Left ventricle myocardium inferior (tissue), 1 donor: ENCODE measurements around the gene RPSA. TPM values are rescaled to one million over a fixed set of nuclear protein-coding genes. Genes with fewer than 3 reads are reported as not detected.
"Not testable (repeated sequence)": the region's sequence is repeated elsewhere in the genome, so short reads cannot be mapped to it uniquely, and the experiment has no call there.

Experiments used
- DNase-seq: peaks from one replicate; pipeline ENCODE4 v3.0.0-alpha.2; 2020
- H3K27ac ChIP-seq: fragments of 200-600 bp; replicated peaks from 2 replicates; pipeline ENCODE4 v1.8.0; 2021
- H3K27me3 ChIP-seq: fragments of 200-600 bp; 2 replicates; pipeline ENCODE4 v1.8.0; 2021; ENCODE audit warnings: low read depth
- H3K36me3 ChIP-seq: fragments of 200-600 bp; 2 replicates; pipeline ENCODE4 v1.8.0; 2021
- H3K4me1 ChIP-seq: fragments of 200-600 bp; 2 replicates; pipeline ENCODE4 v1.8.0; 2021
- H3K4me3 ChIP-seq: fragments of 200-600 bp; 2 replicates; pipeline ENCODE4 v1.8.0; 2021; ENCODE audit warnings: mild to moderate bottlenecking, moderate library complexity
- H3K9me3 ChIP-seq: fragments of 200-600 bp; replicated peaks from 2 replicates; pipeline ENCODE4 v1.8.0; 2021
- intact Hi-C: fragments of 100-400 bp; cut with micrococcal nuclease; formaldehyde crosslinking; loops from one replicate; pipeline ENCODE4 v1.11.0; 2022
- long read RNA-seq: library from polyadenylated mRNA; unstranded; transcript quantifications from one replicate; pipeline ENCODE4 v2.0.0, GENCODE V29; 2021
- total RNA-seq: library from RNA; stranded (reverse); fragmentation: NEBNext Ultra II Directional; extraction: Animal tissue kit (Norgen Biotek cat#: 25700); gene quantifications from one replicate; pipeline ENCODE4 v1.2.1, GENCODE V29; 2021
- TF ChIP-seq, protein P1 (sequence below): fragments of 200-600 bp; IDR thresholded peaks from 2 replicates; pipeline ENCODE4 v1.8.0; 2021; ENCODE audit warnings: antibody characterized with exemption, mild to moderate bottlenecking, borderline replicate concordance
- donor health status: DM: no; HTN: yes; CAD: no; lungs with severe emphysema.

RPSA gene
- total RNA-seq: 404 TPM
- long read RNA-seq, transcript RPSA-201 (7 exons, 1,171 nt): major isoform, 210 of 227 reads
- long read RNA-seq, partial matches to known transcripts: 9 of 227 reads
- long read RNA-seq, other reads (novel, unspliced or antisense): 6 of 227 reads

DNA sequence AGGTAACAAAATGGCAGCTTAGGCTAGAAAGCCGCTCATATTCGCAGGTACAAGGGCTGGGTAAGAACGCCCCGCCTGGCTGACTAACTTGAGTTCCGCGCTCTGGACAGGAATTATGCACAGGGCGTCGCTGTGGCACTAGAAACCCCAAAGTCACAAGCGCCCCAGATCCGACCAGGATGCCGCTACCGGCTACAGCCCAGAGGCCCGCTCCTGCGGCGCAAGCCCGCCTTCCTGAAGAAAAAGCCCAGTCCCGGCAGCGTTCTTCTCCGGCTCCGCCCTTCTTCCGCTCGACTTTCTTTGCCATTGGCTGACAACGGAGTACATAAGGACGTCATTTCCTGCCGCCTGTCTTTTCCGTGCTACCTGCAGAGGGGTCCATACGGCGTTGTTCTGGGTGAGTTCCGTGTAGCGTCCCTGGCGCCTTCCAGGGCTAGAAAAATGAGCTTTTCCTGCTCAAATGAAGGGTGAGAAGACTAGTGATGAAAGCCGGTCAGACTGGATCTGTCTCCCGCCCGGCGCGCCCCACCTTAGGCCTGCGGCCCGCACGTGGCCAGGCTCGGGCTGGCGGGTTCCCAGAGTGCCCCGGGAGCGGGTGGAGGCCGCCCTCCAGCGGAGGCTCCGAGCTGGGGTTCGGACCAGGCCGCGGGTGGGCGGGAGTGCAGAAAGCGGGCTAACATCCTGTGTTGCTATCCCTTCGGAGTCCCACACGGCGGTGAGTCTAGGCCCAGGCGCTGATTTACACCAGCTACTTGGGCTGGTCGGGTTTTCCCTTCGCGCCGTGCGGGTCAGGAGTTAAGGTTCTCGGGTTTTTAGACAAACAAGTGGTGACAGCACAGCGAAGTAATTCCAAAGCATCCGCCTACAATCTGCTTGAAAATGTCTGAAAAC is at the start of gene RPSA:
RPSA (plus strand) TSS at position 353 of the 891 bp plus-strand sequence. CDS start 934 bp downstream, outside the sequence.
- H3K9me3 ChIP-seq: no peaks in the 10 kb centered on the region
- H3K4me1 ChIP-seq: peaks cover 46% of the 10 kb centered on the region
- peak; percentile 93 for DNase-seq
- TF ChIP-seq, protein P1, sequence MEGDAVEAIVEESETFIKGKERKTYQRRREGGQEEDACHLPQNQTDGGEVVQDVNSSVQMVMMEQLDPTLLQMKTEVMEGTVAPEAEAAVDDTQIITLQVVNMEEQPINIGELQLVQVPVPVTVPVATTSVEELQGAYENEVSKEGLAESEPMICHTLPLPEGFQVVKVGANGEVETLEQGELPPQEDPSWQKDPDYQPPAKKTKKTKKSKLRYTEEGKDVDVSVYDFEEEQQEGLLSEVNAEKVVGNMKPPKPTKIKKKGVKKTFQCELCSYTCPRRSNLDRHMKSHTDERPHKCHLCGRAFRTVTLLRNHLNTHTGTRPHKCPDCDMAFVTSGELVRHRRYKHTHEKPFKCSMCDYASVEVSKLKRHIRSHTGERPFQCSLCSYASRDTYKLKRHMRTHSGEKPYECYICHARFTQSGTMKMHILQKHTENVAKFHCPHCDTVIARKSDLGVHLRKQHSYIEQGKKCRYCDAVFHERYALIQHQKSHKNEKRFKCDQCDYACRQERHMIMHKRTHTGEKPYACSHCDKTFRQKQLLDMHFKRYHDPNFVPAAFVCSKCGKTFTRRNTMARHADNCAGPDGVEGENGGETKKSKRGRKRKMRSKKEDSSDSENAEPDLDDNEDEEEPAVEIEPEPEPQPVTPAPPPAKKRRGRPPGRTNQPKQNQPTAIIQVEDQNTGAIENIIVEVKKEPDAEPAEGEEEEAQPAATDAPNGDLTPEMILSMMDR: peak; percentile 41
- peaks cover 38% of the 10 kb centered on the region for H3K36me3 ChIP-seq
- peak within 1 kb of the TSS; percentile 87 for H3K4me3 ChIP-seq
- H3K27ac ChIP-seq: peak within 1 kb of the TSS; percentile 90
- no peaks in the 10 kb centered on the region for H3K27me3 ChIP-seq
- intact Hi-C loops: no loop called here

DNA sequence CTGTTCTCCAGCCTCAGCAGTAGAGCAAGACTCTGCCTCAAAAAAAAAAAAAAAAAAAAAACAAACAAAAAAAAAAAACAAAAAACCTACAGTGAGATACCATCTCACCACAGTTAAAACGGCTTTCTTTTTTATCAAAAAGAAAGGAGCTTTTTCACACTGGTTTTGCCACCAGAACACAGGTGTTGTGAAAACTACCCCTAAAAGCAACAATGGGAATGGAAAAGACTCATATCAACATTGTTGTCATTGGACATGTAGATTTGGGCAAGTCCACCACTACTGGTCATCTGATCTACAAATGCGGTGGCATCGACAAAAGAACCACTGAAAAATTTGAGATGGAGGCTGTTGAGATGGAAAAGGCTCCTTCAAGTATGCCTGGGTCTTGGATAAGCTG is 48.2 kb upstream of the RPSA start:
- TF ChIP-seq, protein P1: no peak
- Histone ChIP-seq H3K36me3 (no peaks in the 10 kb centered on the region), H3K4me3 (no peak overlapping the region), H3K27me3 (peaks cover 38% of the 10 kb centered on the region), H3K27ac (no peak overlapping the region), H3K9me3 (peaks cover 2% of the 10 kb centered on the region), H3K4me1 (peaks cover 11% of the 10 kb centered on the region)
- DNase-seq: no peak
- intact Hi-C loops: no loop called here

- no peak for DNase-seq
- intact Hi-C loops: no loop called here
- no peak overlapping the region for H3K4me3 ChIP-seq
- no peaks in the 10 kb centered on the region for H3K36me3 ChIP-seq
- no peak overlapping the region for H3K27ac ChIP-seq
- peaks cover 14% of the 10 kb centered on the region for H3K27me3 ChIP-seq
- peaks cover 11% of the 10 kb centered on the region for H3K4me1 ChIP-seq
- TF ChIP-seq, protein P1: no peak
- H3K9me3 ChIP-seq: peaks cover 8% of the 10 kb centered on the region
Measured at GRCh38 chr3:39361252-39361927, 45.1 kb upstream of the RPSA start.

DNA sequence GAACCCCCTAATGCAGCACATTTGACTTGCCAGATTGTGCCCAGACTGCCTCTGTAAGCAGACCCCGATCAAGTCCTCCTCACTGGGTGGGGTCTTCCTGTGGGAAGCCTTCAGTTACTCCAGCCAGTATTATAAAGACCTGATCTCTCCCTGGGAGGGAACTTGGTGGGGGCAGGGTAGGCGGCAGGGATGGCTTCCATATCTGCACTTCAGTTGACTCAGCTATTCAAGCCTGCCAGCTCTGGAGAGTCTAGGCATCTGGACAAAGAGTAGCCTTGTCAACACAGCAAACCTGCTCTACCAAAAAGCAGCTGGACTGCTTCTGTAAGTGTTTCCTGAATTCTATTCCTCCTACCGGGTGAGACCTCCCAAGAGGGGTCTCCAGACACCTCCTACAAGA is 44.3 kb upstream of the RPSA start:
- DNase-seq: peak; percentile 23
- Histone ChIP-seq H3K36me3 (no peaks in the 10 kb centered on the region), H3K4me3 (no peak overlapping the region), H3K9me3 (peaks cover 8% of the 10 kb centered on the region), H3K27ac (no peak overlapping the region), H3K4me1 (peaks cover 11% of the 10 kb centered on the region), H3K27me3 (peaks cover 6% of the 10 kb centered on the region)
- TF ChIP-seq, protein P1: no peak
- intact Hi-C loops: no loop called here

- DNase-seq: no peak
- intact Hi-C loops: no loop called here
- H3K4me3 ChIP-seq: no peak overlapping the region
- H3K27me3 ChIP-seq: peaks cover 3% of the 10 kb centered on the region
- H3K4me1 ChIP-seq: peaks cover 11% of the 10 kb centered on the region
- H3K27ac ChIP-seq: no peak overlapping the region
- H3K36me3 ChIP-seq: no peaks in the 10 kb centered on the region
- peaks cover 8% of the 10 kb centered on the region for H3K9me3 ChIP-seq
- TF ChIP-seq, protein P1: no peak
Measured at GRCh38 chr3:39362812-39363211, 43.7 kb upstream of the RPSA start.

- H3K4me3 ChIP-seq, H3K9me3 ChIP-seq, H3K36me3 ChIP-seq, DNase-seq, intact Hi-C loops, H3K27ac ChIP-seq, H3K4me1 ChIP-seq: not testable (repeated sequence)
- peaks cover 15% of the 10 kb centered on the region for H3K27me3 ChIP-seq
Measured at GRCh38 chr3:39370450-39370849, 36.1 kb upstream of the RPSA start.
